Measurements from ENCODE around the gene NEU1. TPM values are rescaled to one million over a fixed set of nuclear protein-coding genes. Genes with fewer than 3 reads are reported as not detected.

The NEU1 gene
- total RNA-seq, 1 experiment from 2014 or later, result 34.3 TPM

DNA sequence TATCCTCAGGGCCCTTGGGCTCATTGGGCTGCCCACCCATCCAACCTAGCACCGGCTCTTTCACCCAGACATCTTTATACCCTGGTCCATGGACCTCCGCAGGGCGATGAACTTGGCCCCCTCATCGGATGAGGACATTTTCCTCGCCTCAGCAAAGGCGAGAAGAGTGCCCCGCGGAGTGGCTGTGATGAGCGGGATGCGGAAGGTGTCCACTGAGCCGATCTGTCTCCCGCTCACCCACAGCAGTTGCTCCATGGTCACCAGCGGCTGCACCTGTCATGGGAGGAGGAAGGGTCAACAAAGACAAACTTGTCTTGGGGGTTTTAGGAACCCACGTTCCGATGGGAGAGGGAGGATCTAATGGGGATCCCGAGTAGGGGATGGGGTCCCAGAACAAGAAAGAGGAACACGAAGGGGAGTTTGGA is 690 bp downstream of the NEU1 start:
- H3K27me3 ChIP-seq (replicated peaks; ENCODE audit: insufficient read depth, low read depth, low read length, poor library complexity), result no peaks in the 10 kb centered on the region
- no TSS peak for BruUV-seq (replicated peaks)
- H3K4me1 ChIP-seq (ENCODE audit: insufficient read depth, low read length, poor library complexity, severe bottlenecking), result peaks cover 6% of the 10 kb centered on the region
- intact Hi-C loops (cut with micrococcal nuclease; ENCODE audit: unreplicated experiment), result loop anchor here (2.0 kb wide), 1 partner anchor 37 kb away; no protein-coding TSS in a partner anchor
- H3K27ac ChIP-seq (ENCODE audit: low read depth, low read length, poor library complexity, severe bottlenecking), result peak overlapping the region; percentile 68
- TF ChIP-seq EZH2 (IDR thresholded peaks at IDR 0.05; ENCODE audit: borderline replicate concordance, low read depth, low read length, poor library complexity, severe bottlenecking), result no peak
- TF ChIP-seq, protein P1, sequence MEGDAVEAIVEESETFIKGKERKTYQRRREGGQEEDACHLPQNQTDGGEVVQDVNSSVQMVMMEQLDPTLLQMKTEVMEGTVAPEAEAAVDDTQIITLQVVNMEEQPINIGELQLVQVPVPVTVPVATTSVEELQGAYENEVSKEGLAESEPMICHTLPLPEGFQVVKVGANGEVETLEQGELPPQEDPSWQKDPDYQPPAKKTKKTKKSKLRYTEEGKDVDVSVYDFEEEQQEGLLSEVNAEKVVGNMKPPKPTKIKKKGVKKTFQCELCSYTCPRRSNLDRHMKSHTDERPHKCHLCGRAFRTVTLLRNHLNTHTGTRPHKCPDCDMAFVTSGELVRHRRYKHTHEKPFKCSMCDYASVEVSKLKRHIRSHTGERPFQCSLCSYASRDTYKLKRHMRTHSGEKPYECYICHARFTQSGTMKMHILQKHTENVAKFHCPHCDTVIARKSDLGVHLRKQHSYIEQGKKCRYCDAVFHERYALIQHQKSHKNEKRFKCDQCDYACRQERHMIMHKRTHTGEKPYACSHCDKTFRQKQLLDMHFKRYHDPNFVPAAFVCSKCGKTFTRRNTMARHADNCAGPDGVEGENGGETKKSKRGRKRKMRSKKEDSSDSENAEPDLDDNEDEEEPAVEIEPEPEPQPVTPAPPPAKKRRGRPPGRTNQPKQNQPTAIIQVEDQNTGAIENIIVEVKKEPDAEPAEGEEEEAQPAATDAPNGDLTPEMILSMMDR (conservative IDR thresholded peaks at IDR 0.05; ENCODE audit: low read depth, low read length), result no peak
- H3K36me3 ChIP-seq (ENCODE audit: insufficient read depth, low read length, poor library complexity, severe bottlenecking), result peaks cover 6% of the 10 kb centered on the region
- CTCF ChIA-PET, result no interaction called here
- DNase-seq (ENCODE audit: low spot score), result no peak
- POLR2A ChIA-PET (ENCODE audit: low non-redundant PET), result interaction anchor here (0.6 kb wide), 1 partner anchor 36 kb away, joined by 5 read pairs; no protein-coding TSS in a partner anchor
- no peaks in the 10 kb centered on the region for H3K9me3 ChIP-seq (ENCODE audit: low read depth, low read length, poor library complexity, severe bottlenecking)
- H3K4me3 ChIP-seq (ENCODE audit: low read depth, low read length, poor library complexity, severe bottlenecking), result peak overlapping the region; percentile 72

DNA sequence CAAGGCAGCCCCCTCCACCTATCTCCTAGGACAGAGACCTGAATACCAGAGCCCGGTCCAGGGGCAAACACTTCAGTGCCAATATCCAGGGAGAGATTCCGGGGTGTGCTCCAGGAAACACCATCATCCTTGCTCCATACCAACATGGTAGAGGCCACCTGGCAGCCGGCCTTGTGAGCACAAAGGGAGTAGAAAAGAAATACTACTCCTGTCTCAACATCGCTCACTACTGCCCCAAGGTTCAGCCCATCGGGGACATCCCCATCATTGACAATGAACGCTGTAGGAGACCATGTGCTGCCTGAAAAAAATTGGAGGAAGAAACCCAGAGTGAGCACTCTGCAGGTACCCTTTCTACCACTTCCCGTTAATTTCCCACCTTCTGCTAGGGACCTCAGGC is 1.5 kb downstream of the NEU1 start:
- no TSS peak for BruUV-seq (replicated peaks)
- H3K36me3 ChIP-seq (ENCODE audit: insufficient read depth, low read length, poor library complexity, severe bottlenecking), result peaks cover 6% of the 10 kb centered on the region
- DNase-seq (ENCODE audit: low spot score), result no peak
- ChIA-PET CTCF (no interaction called here), POLR2A (ENCODE audit: low non-redundant PET) (no interaction called here)
- no peak for TF ChIP-seq EZH2 (IDR thresholded peaks at IDR 0.05; ENCODE audit: borderline replicate concordance, low read depth, low read length, poor library complexity, severe bottlenecking)
- intact Hi-C loops (cut with micrococcal nuclease; ENCODE audit: unreplicated experiment), result no loop called here
- H3K27me3 ChIP-seq (replicated peaks; ENCODE audit: insufficient read depth, low read depth, low read length, poor library complexity), result no peaks in the 10 kb centered on the region
- H3K27ac ChIP-seq (ENCODE audit: low read depth, low read length, poor library complexity, severe bottlenecking), result no peak overlapping the region
- peaks cover 6% of the 10 kb centered on the region for H3K4me1 ChIP-seq (ENCODE audit: insufficient read depth, low read length, poor library complexity, severe bottlenecking)
- no peak overlapping the region for H3K4me3 ChIP-seq (ENCODE audit: low read depth, low read length, poor library complexity, severe bottlenecking)
- no peaks in the 10 kb centered on the region for H3K9me3 ChIP-seq (ENCODE audit: low read depth, low read length, poor library complexity, severe bottlenecking)

DNA sequence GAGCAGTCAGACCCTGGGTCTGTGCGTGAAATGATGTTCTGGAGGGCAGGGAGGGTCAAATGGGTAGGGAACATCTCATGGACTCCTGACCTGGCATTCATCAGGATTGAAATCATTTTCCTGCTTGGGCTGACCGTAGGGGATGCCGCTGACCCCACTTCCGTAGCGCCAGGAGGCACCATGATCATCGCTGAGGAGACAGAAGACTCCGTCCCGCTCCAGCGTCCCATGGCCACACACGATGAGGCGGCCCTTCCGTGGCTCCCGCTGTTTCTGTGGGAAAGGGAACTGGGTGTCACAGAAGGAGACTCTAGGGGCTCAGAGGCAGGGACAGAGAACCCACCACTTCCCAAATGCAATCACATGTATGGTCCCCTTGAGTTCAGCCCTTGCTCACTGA is 2.3 kb downstream of the NEU1 start:
- Histone ChIP-seq H3K36me3 (ENCODE audit: insufficient read depth, low read length, poor library complexity, severe bottlenecking) (peaks cover 6% of the 10 kb centered on the region), H3K9me3 (ENCODE audit: low read depth, low read length, poor library complexity, severe bottlenecking) (no peaks in the 10 kb centered on the region), H3K27ac (ENCODE audit: low read depth, low read length, poor library complexity, severe bottlenecking) (no peak overlapping the region), H3K27me3 (replicated peaks; ENCODE audit: insufficient read depth, low read depth, low read length, poor library complexity) (no peaks in the 10 kb centered on the region), H3K4me1 (ENCODE audit: insufficient read depth, low read length, poor library complexity, severe bottlenecking) (peaks cover 6% of the 10 kb centered on the region), H3K4me3 (ENCODE audit: low read depth, low read length, poor library complexity, severe bottlenecking) (no peak overlapping the region)
- ChIA-PET CTCF (no interaction called here), POLR2A (ENCODE audit: low non-redundant PET) (no interaction called here)
- BruUV-seq (replicated peaks), result no TSS peak
- TF ChIP-seq, protein P1 (conservative IDR thresholded peaks at IDR 0.05; ENCODE audit: low read depth, low read length), result no peak
- TF ChIP-seq EZH2 (IDR thresholded peaks at IDR 0.05; ENCODE audit: borderline replicate concordance, low read depth, low read length, poor library complexity, severe bottlenecking), result no peak
- intact Hi-C loops (cut with micrococcal nuclease; ENCODE audit: unreplicated experiment), result no loop called here
- DNase-seq (ENCODE audit: low spot score), result no peak

DNA sequence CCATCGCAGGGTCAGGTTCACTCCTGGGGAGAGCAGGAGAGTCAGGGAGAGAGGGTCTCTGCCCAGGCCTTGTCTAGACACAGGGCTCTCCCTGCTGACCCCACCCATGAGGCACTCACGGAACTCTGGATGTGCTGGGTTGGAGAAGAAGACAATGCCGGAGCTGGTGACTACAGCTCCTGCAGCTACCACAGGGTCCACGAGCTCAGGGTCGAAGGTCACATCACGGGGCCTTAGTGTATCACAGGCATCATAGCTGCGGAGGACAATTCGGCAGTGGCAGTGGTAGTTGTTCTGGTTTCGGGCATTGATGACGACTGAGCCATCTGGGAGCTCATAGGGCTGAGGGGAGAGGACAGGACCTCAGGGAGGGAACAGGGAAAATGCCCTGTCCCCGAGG is 2.7 kb downstream of the NEU1 start:
- CTCF ChIA-PET, result no interaction called here

More for the DNA sequence above, 2.7 kb downstream of the NEU1 start:
- POLR2A ChIA-PET (ENCODE audit: low non-redundant PET), result no interaction called here
- Histone ChIP-seq H3K27me3 (replicated peaks; ENCODE audit: insufficient read depth, low read depth, low read length, poor library complexity) (no peaks in the 10 kb centered on the region), H3K4me3 (ENCODE audit: low read depth, low read length, poor library complexity, severe bottlenecking) (no peak overlapping the region), H3K36me3 (ENCODE audit: insufficient read depth, low read length, poor library complexity, severe bottlenecking) (peaks cover 6% of the 10 kb centered on the region), H3K4me1 (ENCODE audit: insufficient read depth, low read length, poor library complexity, severe bottlenecking) (peaks cover 6% of the 10 kb centered on the region), H3K9me3 (ENCODE audit: low read depth, low read length, poor library complexity, severe bottlenecking) (no peaks in the 10 kb centered on the region), H3K27ac (ENCODE audit: low read depth, low read length, poor library complexity, severe bottlenecking) (no peak overlapping the region)
- DNase-seq (ENCODE audit: low spot score), result no peak
- TF ChIP-seq, protein P1 (conservative IDR thresholded peaks at IDR 0.05; ENCODE audit: low read depth, low read length), result no peak
- no peak for TF ChIP-seq EZH2 (IDR thresholded peaks at IDR 0.05; ENCODE audit: borderline replicate concordance, low read depth, low read length, poor library complexity, severe bottlenecking)
- intact Hi-C loops (cut with micrococcal nuclease; ENCODE audit: unreplicated experiment), result no loop called here
- BruUV-seq (replicated peaks), result no TSS peak

Data from A673 (cell line).